ENCODE results near the gene TM9SF4.

DNA sequence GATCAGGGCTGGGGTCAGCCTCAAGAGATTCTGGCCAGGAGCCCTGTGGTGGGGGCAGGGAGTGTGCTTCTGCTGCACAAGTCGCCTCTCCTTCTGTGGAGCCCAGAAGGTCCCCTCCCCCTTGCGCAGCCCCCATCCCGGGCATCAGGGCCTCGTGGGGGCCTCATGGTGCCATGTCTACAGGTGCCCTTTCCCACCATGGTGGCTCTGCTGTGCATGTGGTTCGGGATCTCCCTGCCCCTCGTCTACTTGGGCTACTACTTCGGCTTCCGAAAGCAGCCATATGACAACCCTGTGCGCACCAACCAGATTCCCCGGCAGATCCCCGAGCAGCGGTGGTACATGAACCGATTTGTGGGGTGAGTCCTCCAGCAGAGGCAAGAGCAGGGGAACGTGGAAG lies 48.1 kb downstream of the TM9SF4 start:
- no peak for TF ChIP-seq EZH2phosphoT487 (IDR thresholded peaks at IDR 0.05; ENCODE audit: insufficient read depth, low read depth)
- TF ChIP-seq EZH2 (IDR thresholded peaks at IDR 0.05; ENCODE audit: insufficient read depth, poor library complexity, severe bottlenecking): no peak
